Esophagus (tissue), 2 donors: ENCODE measurements around the gene PPIG. TPM values are rescaled to one million over a fixed set of nuclear protein-coding genes. Genes with fewer than 3 reads are reported as not detected.

ENCODE experiments used
- H3K27ac ChIP-seq, 2 donors: one replicate each; pipeline ENCODE4 v1.5.1; 2013; ENCODE audit warnings: low read depth in 2 of 2, mild to moderate bottlenecking in 2 of 2, inconsistent platforms in 1 of 2, low read length in 1 of 2, moderate library complexity in 1 of 2
- H3K27me3 ChIP-seq, 2 donors: one replicate each; pipeline ENCODE4 v1.6.1; 2013; ENCODE audit warnings: low read length in 2 of 2, control low read depth in 1 of 2, mild to moderate bottlenecking in 1 of 2; ENCODE audit not compliant: insufficient read depth in 2 of 2, control insufficient read depth in 1 of 2
- H3K36me3 ChIP-seq, 2 donors: one replicate each; pipeline ENCODE4 v1.6.1; 2013; ENCODE audit warnings: low read length in 1 of 2; ENCODE audit not compliant: control insufficient read depth in 2 of 2, insufficient read depth in 2 of 2
- H3K4me1 ChIP-seq, 2 donors: one replicate each; pipeline ENCODE4 v1.6.1; 2013; ENCODE audit warnings: low read length in 1 of 2; ENCODE audit not compliant: control insufficient read depth in 2 of 2, insufficient read depth in 2 of 2
- H3K4me3 ChIP-seq, 2 donors: one replicate each; pipeline ENCODE4 v1.5.1; 2013; ENCODE audit warnings: low read length in 2 of 2, mild to moderate bottlenecking in 2 of 2, low read depth in 1 of 2, moderate library complexity in 1 of 2
- H3K9me3 ChIP-seq, 2 donors: one replicate each; pipeline ENCODE4 v1.6.1; 2013; ENCODE audit warnings: mild to moderate bottlenecking in 2 of 2, low read depth in 1 of 2, low read length in 1 of 2, moderate library complexity in 1 of 2; ENCODE audit not compliant: control insufficient read depth in 2 of 2, insufficient read depth in 1 of 2
- WGBS, 2 donors: extraction: QIAGEN DNeasy Blood & Tissue Kit; methylation state at CpG; one replicate each; pipeline ENCODE4 v1.1.7; 2013; 5-methylcytosine and 5-hydroxymethylcytosine counted together
- polyA plus RNA-seq, 2 donors: library from polyadenylated mRNA; stranded (reverse); fragments of 200-250 nt; gene quantifications; one replicate each; pipeline ENCODE4 v1.2.3, GENCODE V29; 2013
- donor health status: healthy with polysubstance abuse.
- donor health status: Bipolar disorder and iron deficiency.

PPIG gene
- polyA plus RNA-seq, 2 donors = 24.1 to 40.5 TPM

DNA sequence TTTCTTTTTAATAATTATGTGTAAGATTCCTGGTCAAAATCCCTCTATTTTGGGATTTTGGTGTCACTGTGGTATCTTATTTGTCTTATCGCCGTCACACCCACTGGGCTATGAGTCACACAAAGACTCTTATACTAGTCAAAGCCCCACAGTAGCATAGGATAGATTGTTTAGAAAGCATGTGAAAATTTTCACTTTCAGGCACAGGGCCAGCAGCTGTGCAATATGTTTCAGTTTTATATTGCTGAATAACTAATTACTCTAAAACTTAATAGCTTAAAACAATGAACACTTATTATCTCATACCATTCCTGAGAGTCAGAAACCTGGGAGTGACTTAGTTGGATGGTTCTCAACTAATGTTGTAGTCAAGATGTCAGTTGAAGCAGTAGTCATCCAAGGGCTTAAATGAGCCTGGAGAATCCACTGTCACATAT lies 86.1 kb downstream of the PPIG start:
- H3K27ac ChIP-seq = no peak overlapping the region
- H3K4me1 ChIP-seq = no peaks in the 10 kb centered on the region
- 54 to 69% methylated on average over 2 of the region's 2 CpGs for WGBS, 2 donors
- no peaks in the 10 kb centered on the region for H3K36me3 ChIP-seq
- H3K27me3 ChIP-seq = no peaks in the 10 kb centered on the region
- no peak overlapping the region for H3K4me3 ChIP-seq
- H3K9me3 ChIP-seq = no peaks in the 10 kb centered on the region

DNA sequence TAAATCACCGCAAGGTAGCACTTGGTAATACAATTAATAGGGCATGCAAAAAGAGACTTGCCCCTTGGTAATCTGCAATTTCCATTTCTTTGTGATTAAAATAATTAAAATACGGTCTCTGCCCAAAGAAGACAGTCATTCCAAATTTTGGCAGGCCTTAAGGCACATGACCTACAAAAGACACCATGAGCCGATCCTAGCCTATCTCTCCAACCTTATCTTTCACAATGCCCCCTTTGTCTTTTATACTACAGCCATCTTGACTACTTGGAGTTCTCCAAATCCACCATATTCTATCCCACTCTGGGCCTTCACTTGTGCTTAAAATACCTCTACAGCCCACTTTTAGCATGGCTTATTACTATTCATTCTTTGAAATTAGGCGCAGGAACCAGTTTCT lies 86.8 kb downstream of the PPIG start:
- no peaks in the 10 kb centered on the region for H3K9me3 ChIP-seq
- WGBS, 2 donors = 94 to 98% methylated on average over 4 of the region's 4 CpGs
- H3K4me3 ChIP-seq = no peak overlapping the region
- H3K27me3 ChIP-seq = no peaks in the 10 kb centered on the region
- H3K27ac ChIP-seq = no peak overlapping the region
- no peaks in the 10 kb centered on the region for H3K4me1 ChIP-seq
- no peaks in the 10 kb centered on the region for H3K36me3 ChIP-seq

DNA sequence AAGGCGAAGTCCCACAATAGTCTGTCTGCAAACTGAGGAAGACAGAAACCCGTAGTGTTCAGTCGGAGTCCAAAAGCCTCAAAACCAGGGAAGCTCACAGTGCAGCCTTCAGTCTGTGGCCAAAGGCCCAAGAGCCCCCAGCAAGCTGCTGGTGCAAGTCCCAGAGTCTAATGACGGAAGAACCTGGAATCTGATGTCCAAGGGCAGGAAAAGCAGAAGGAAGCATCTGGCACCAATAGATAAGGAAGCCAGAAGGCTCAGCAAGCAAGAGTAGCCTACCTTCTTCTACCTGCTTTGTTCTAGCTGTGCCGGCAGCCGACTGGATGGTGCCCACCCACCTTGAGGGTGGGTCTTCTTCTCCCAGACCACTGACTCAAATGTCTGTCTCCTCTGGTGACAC lies 88.3 kb downstream of the PPIG start:
- no peak overlapping the region for H3K27ac ChIP-seq
- H3K9me3 ChIP-seq = no peaks in the 10 kb centered on the region
- no peaks in the 10 kb centered on the region for H3K27me3 ChIP-seq
- WGBS, 2 donors = 74 to 80% methylated on average over 6 of the region's 6 CpGs
- no peaks in the 10 kb centered on the region for H3K4me1 ChIP-seq
- no peaks in the 10 kb centered on the region for H3K36me3 ChIP-seq
- no peak overlapping the region for H3K4me3 ChIP-seq

DNA sequence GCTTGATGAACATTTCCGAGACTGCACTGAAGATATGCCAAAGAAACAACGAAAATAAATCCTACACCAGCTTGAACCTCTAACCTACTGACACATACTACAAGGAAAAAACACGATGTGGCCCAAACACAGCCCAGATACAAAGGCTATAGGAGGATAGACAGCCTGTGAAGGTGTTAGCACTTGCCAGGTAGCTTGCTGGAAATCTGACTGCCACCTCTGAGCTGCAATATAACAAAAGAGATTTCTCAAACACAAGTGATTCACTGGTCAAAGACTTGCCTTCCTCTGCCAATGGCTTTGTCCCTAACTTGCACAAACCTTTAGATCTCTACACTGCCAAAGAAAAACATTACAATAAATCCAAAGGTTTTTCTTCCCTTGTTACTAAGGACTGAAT lies 89.0 kb downstream of the PPIG start:
- Histone ChIP-seq H3K36me3 (no peaks in the 10 kb centered on the region), H3K9me3 (no peaks in the 10 kb centered on the region), H3K4me1 (no peaks in the 10 kb centered on the region), H3K4me3 (no peak overlapping the region), H3K27me3 (no peaks in the 10 kb centered on the region), H3K27ac (no peak overlapping the region)
- WGBS, 2 donors = 40 to 50% methylated on average over 3 of the region's 3 CpGs

DNA sequence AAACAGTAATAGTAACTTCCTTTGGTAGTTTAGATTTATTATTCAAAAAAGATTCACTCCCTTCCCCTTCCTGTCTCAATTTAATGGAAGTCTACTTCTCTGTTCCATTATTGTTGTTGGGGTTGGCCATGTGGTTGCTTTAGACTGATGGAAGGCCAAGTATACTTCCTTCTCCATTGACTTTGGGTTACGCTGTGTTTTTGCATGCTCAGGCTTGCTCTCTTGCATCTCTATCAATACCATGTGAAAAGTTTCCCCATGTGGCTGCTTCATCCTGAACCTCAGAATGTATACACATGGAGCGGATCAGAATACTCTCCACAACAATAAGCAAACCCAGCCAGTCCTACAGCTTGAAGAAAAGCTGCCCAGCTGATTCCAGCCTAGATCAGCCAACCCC lies 89.8 kb downstream of the PPIG start:
- no peaks in the 10 kb centered on the region for H3K9me3 ChIP-seq
- no peak overlapping the region for H3K27ac ChIP-seq
- no peaks in the 10 kb centered on the region for H3K4me1 ChIP-seq
- no peak overlapping the region for H3K4me3 ChIP-seq
- H3K27me3 ChIP-seq = no peaks in the 10 kb centered on the region
- H3K36me3 ChIP-seq = no peaks in the 10 kb centered on the region
- WGBS, 2 donors = 77 to 82% methylated on average over 2 of the region's 2 CpGs

DNA sequence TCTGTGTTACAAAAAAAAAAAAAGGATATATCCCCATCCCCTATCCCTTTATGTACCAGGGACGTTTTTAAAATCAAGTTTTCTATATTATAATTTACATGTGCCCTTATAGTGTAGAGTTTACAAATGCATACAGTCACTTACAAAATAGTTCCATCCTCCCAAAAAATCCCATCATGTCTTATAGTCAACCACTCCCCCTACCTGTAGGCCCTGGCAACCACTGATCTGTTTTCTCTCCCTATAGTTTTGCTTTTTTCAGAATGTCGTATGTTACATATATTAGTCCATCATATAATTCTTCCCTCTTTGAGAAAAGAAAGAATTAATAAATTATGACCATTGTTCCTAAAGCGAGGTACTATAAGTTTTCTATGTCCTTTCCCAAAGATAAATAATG lies 92.2 kb downstream of the PPIG start:
- H3K4me1 ChIP-seq = no peaks in the 10 kb centered on the region
- no peaks in the 10 kb centered on the region for H3K9me3 ChIP-seq
- H3K36me3 ChIP-seq = no peaks in the 10 kb centered on the region
- H3K4me3 ChIP-seq = no peak overlapping the region
- H3K27ac ChIP-seq = no peak overlapping the region
- no peaks in the 10 kb centered on the region for H3K27me3 ChIP-seq
- 65 to 69% methylated on average over 3 of the region's 3 CpGs for WGBS, 2 donors

DNA sequence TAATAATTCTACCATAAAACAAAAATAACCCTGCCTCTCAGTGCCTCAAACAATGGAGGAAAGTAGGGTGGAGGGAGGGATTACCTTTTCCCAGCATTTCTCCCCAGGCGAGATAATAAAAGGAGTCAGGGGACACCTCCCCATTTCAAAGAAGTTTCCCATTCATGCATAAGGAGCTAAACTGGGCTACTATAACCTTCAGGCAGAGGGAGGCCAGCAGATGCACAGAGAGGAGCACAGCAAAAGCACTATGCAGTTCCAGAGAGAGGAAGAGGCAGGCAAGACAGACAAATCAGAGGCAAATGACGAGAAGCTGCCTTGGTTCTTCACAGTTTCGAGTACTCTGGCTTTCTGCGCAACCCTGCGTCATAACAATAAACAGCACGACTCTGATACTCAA lies 92.7 kb downstream of the PPIG start:
- no peaks in the 10 kb centered on the region for H3K9me3 ChIP-seq
- WGBS, 2 donors = 90% methylated on average over 6 of the region's 6 CpGs
- no peaks in the 10 kb centered on the region for H3K4me1 ChIP-seq
- H3K27me3 ChIP-seq = no peaks in the 10 kb centered on the region
- H3K27ac ChIP-seq = no peak overlapping the region
- no peak overlapping the region for H3K4me3 ChIP-seq
- no peaks in the 10 kb centered on the region for H3K36me3 ChIP-seq

DNA sequence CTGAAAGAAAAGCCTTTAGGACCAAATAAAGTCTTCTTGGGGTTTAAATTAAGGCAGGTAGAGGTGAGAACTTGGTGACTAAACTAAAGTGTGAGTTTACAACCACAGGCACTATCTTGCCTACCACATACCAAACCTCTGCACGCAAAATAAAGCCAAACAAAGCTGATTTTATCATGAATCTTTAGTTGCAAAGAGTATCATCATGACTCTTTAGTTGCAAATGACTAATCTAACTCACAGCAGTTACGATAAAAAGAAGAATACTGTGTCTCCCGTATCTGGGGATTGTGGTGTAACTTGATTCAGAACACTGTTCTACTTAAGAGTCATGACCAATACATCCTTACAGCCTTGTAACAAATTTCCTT lies 98.9 kb downstream of the PPIG start:
- WGBS, 2 donors = 50 to 56% methylated on average over 3 of the region's 3 CpGs
- Histone ChIP-seq H3K9me3 (no peaks in the 10 kb centered on the region), H3K27me3 (no peaks in the 10 kb centered on the region), H3K36me3 (no peaks in the 10 kb centered on the region), H3K27ac (no peak overlapping the region), H3K4me1 (no peaks in the 10 kb centered on the region), H3K4me3 (no peak overlapping the region)

DNA sequence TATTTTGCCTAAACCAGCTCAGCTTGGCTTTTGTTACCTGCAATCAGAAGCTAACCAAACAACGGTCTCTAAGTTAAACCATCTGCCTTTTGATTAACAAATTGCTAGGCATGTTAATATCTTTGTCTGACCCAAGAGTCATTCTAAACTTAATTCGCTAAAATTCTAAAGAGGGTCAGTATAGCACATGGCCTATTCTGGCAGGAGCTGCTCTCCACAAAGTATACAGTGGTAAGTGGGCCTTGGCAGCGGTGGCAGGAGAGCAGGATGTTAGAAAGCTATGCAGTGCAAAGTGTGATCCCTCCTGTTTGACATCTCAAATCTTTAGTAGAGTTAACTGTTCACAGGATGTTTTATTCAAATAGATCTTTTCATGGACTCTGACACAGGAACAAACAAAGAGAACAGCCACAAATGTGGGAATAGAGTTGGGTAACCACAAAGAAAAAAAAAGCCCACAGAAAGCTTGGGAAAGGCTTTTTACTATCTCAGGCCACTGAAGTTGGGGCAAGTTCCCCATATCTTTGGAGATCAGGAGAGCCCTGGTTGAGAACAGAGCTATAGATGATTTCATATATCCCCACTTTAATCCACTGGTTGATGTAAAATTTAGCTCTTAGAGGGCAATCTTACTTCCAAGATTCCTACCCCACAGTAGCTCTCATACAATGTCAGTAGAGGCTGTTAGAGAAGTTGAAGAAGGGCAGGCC lies 99.4 kb downstream of the PPIG start:
- Histone ChIP-seq H3K4me1 (no peaks in the 10 kb centered on the region), H3K9me3 (no peaks in the 10 kb centered on the region), H3K27me3 (no peaks in the 10 kb centered on the region), H3K36me3 (no peaks in the 10 kb centered on the region), H3K27ac (no peak overlapping the region), H3K4me3 (no peak overlapping the region)
- 57 to 70% methylated on average over 3 of the region's 3 CpGs for WGBS, 2 donors

DNA sequence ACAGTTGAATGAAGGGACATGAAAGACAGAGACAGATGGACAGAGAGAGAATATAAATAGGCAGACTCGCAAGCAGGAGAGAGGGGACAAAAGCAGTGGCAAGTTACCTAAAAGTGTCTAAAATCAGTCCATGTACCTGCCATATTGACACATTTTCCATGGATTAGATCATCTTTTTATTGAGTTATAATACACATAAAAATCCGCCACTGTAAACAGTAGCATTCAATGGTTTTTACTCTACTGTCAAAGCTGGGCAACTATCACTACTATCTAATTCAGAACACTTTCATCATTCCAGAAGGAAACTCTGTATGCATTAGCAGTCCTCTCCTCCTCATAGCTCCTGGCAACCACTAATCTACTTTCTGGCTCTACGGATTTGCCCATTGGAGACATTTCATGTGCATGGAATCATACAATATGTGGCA lies 100.0 kb downstream of the PPIG start:
- Histone ChIP-seq H3K27ac (no peak overlapping the region), H3K36me3 (no peaks in the 10 kb centered on the region), H3K27me3 (no peaks in the 10 kb centered on the region), H3K4me3 (no peak overlapping the region), H3K4me1 (no peaks in the 10 kb centered on the region), H3K9me3 (no peaks in the 10 kb centered on the region)
- 67 to 75% methylated on average over 3 of the region's 3 CpGs for WGBS, 2 donors
